GM18867 (cell line): Measurements from ENCODE around the gene CFAP68.
"Not testable (repeated sequence)": the region's sequence is repeated elsewhere in the genome, so short reads cannot be mapped to it uniquely, and the experiment has no call there.

Experiments
- ATAC-seq: cut with Tn5 transposase; IDR thresholded peaks from one replicate; pipeline ENCODE4 v1.9.1; 2021; ENCODE audit warnings: mild to moderate bottlenecking, moderate library complexity; ENCODE audit not compliant: unreplicated experiment

Gene CFAP68

DNA sequence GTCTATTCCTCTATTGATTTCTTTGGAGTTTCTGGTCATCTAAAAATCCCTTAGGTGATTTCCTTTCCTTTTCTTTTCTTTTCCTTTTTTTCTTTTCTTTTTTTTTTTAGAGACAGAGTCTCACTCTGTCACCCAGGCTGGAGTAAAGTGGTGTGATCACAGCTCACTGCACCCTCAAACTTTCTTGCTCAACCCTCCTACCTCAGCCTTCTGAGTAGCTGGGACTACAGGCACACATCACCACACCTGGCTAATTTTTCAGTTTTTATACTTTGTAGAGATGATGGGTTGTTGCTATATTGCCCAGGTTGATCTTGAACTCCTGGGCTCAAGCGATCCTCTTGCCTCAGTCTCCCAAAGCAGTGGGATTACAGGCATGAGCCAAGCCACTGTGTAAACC, 37.4 kb downstream of the CFAP68 start:
- no peak for ATAC-seq

- no peak for ATAC-seq
Measured at GRCh38 chr11:111917312-111917711, 38.0 kb downstream of the CFAP68 start.

DNA sequence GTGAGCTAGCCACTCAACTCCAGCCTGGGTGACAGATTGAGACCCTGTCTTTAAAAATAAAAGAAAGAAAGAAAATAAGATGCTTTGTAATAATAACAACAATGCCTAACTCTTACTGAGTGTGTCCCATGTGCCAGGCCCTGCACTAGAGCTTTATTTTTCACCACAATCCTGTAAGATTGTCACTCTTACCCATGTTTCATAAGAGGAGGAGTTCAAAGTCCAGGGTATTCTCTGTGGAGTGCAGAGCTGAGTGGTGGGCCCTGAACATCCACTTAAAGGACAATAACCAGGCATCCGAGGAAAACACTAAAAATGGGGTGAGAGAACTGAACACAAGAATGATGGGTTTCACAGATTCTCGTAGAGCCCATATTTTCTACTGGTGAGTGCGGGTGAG, 38.4 kb downstream of the CFAP68 start:
- no peak for ATAC-seq

GRCh38 chr11:111918390-111919256, 39.3 kb downstream of the CFAP68 start, which contains the start of gene C11orf52:
Gene C11orf52, plus strand, starts transcription at chr11:111918913. Its CDS starts 60 bp downstream, at chr11:111918973.
- ATAC-seq: no peak

DNA sequence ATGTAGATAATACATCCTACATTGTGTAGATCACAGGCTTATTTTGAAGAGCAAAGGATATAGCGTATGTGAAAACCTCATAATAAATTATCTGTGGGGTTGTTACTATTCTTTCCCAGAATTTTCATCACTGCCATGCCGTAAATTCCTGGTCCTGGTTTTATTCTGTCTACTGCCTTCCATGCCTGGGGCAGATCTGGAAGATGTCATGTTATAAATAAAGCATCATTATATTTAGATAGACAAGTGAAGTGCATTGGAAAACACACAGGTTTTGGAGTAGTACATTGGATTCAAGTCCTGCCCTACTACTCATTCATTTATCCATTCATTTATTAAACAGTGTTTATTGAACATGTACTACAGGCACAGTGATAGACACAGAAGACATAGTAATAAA, 41.6 kb downstream of the CFAP68 start:
- no peak for ATAC-seq

DNA sequence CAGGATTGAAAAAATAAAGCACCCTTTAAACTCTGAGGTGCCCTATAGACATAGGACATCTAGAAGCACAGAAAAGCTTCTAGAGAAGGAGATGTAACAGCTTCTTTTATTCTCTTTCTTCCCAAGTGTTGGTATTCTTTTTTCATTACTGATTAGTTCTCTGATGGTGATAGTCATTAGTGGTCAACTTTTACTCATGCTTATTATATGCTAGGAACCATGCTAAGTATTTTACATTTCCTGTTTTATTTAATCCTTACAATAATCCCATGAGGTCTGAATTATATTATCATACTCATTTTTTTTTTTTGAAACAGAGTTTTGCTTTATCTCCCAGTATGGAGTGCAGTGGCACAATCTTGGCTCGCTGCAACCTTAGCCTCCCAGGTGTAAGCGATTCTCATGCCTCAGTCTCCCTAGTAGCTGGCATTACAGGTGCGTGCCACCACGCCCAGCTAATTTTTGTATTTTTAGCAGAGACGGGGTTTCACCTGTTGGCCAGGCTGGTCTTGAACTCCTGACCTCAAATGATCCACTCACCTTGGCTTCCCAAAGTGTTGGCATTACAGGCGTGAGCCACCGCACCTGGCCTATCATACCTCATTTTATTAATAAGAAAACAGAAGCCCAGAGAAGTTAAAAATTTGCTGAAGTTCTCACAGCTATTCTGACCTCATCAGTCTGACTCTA, 42.3 kb downstream of the CFAP68 start:
- no peak for ATAC-seq

GRCh38 chr11:111922803-111923202, 43.5 kb downstream of the CFAP68 start:
- ATAC-seq: no peak

DNA sequence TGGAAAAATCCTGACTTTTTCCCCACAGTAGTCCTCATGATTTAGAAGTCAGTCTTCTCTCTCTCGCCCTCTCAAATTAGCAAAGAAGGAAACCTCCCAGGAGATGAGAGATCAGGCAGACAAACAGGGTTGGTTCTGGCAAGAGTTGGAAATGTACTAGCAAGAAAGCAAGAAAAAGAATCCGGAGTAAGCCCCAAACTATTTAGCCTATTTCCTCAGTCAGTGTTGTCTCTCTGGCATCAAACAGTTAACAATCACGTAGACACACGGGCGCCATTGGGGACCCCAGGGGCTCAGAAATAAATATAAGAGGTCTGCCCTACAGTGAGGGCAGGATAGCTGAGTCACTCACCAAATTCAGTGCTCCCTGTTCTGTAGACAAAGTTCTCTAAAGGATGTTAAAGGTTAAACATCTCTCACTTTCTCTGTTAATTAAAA, 44.0 kb downstream of the CFAP68 start:
- ATAC-seq: no peak

DNA sequence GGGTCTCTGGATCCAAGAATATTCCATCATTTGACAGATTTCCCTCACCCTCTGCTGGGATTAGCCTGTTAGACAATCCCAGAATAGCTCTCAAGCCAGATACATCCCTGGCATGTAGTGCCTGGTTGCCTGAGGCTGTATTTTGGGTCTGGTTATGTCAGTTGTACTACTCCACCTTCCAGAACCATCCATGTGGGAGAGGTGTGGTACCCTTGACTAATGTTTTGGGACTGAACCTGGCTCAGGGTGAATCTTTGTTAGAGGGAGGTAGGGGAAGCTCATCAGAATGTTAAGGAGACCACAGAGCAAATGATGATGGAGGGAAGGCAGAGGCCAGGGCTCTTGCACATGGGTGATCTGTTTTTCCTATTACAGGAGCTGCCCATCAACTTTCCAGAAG, 44.6 kb downstream of the CFAP68 start:
- ATAC-seq: no peak

DNA sequence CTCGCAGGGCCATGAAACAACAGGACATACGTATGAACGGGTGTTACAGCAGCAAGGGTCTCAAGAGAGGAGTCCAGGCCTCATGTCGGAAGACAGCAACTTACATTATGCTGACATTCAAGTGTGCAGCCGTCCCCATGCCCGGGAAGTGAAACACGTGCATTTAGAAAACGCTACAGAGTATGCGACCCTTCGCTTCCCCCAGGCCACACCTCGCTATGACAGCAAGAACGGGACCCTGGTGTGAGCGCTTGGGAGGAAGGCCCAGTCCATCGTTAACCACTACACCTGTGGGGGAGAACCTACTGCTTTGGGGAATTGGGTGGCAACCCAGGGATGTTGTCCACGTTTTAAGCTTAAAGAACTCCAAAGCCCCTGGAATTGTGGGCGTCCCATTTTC, 46.6 kb downstream of the CFAP68 start:
- ATAC-seq: no peak

DNA sequence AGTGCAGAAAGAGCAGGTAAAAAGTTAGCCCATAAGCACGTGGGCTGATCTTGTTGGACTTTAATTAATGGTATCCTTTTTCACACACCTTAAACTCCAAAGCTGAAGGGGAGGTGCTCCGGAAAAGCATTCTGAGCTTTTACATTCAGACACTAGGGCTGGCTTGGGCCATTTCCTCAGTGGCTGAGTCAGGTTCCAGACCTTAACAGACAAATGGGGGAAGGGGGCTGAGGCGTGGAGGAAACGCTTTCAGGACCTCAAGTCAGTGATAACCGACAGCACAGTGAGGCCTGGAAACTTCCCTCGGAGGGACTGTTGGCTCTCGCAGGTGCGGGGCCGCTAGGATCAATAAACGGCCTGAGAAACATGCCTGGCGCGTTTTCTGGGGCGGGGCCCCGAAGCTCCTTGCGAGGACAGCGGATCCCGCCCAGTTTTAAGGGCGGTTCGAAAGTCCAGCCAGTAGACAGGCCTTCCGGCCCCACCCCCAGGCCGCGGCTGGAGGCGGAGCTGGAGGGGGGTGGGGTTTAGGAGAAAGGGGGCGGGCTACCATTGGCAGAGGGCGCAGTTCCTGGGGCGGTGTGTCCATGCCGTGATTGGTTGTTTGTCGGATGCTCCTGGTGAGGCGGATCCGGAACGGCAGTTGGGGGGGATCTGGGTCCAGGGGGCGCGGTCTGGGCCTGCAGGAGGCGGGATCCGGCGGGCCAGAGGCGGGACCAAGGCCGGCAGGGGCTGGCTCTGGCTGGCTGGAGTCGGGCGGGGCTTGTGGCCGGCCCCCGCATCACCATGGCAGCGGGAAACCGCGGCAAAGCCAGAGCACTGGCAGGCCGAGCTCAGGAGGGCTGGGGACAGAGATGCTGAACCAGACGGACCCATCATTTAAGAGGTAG, 47.4 kb downstream of the CFAP68 start:
- peak; percentile 92 for ATAC-seq

DNA sequence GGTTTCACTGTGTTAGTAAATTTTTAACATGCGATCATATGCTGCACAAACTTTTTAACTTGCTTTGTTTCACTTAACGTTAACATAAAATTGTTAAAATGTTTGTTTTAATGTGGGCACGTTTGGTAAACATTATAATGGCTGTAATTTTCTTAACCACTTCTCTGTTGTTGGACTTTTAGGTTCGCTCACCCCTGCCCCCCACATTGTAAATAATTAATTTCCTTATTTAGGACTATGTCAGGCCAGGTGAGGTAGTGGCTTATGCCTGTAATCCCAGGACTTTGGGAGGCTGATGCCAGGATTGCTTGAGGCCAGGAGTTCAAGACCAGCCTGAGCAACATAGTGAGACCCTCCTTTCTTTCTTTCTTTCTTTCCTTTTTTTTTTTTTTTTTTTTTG, 51.1 kb downstream of the CFAP68 start:
- no peak for ATAC-seq

- no peak for ATAC-seq
Measured at GRCh38 chr11:111932611-111932950, 53.2 kb downstream of the CFAP68 start.

DNA sequence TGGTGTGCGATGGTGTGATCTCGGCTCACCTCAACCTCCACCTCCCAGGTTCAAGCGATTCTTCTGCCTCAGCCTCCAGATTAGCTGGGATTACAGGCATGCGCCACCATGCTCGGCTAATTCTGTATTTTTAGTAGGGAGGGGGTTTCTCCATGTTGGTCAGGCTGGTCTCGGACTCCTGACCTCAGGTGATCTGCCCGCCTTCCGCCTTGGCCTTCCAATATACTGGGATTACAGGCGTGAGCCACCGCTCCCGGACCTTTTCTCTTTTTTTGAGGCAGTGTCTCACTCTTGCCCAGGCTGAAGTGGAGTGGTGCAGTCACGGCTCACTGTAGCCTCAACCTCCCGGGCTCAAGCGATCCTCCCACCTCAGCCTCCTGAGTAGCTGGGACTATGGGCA, 53.8 kb downstream of the CFAP68 start:
- not testable (repeated sequence) for ATAC-seq

DNA sequence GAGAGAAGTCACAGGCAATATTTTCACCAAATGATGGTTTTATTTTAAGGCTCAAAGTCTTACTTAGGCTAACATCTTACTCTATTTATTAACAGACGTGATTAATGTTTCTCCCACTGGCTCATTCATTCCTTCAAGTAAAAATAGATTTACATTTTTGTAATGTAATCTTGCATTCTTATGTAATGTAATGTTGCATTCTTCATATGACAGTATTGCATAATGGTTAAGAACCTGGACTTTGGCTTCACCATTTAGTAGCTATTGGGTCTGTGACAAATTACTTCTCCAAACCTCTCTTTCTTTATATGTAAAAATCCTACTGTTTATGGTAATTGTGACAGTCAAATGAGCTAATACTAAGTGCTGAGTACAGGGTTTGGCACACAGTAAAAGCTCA, 54.5 kb downstream of the CFAP68 start:
- ATAC-seq: no peak

DNA sequence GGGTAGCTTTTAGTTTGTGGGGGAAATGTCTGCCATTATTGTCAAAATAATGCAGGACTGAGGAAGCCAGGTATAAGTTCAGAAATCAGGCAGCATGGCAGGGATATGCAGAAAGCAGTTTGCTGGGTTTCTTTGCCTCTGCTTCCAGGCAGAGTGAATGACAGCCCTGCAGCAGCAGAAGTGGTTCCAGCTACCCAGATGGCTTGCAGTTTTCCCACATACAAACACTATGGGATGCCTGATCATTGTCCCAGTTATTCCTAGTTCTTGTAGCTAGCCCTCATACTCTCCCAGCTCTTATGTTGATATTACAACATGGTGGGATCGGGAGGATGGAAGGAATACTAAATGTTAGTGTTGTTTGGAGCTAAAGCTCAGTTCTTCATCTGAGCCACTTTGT, 55.0 kb downstream of the CFAP68 start:
- ATAC-seq: no peak
